ENCODE results near the gene GDPD5.

GRCh38 chr11:75502138-75502537 lies 23.6 kb downstream of the GDPD5 start:
- TF ChIP-seq CTCF (conservative IDR thresholded peaks at IDR 0.05 in 1 of 2, IDR thresholded peaks at IDR 0.05 in 1 of 2; ENCODE audit: low read depth in 1 of 2, low read length in 2 of 2) (no peak), EZH2 (IDR thresholded peaks at IDR 0.05; ENCODE audit: low read length, missing control alignments) (no peak)

Data from fibroblast of lung (primary cell).